Upper lobe of left lung (tissue), 4 donors: Measurements from ENCODE around the gene ACVRL1.

Experiments used
- CTCF ChIP-seq, 6 experiments: fragments of 450-650 bp in 4 of 6; fragments of 200-600 bp in 2 of 6; sonication (generic) in 2 of 6; IDR thresholded peaks; one replicate each; pipeline ENCODE4 v1.5.1; 2016 to 2019; ENCODE audit warnings: antibody characterized with exemption in 6 of 6
- POLR2A ChIP-seq, 4 donors: fragments of 450-650 bp; IDR thresholded peaks; one replicate each; pipeline ENCODE4 v1.5.1; 2016 to 2017; ENCODE audit warnings: antibody characterized with exemption in 4 of 4, mild to moderate bottlenecking in 2 of 4

DNA sequence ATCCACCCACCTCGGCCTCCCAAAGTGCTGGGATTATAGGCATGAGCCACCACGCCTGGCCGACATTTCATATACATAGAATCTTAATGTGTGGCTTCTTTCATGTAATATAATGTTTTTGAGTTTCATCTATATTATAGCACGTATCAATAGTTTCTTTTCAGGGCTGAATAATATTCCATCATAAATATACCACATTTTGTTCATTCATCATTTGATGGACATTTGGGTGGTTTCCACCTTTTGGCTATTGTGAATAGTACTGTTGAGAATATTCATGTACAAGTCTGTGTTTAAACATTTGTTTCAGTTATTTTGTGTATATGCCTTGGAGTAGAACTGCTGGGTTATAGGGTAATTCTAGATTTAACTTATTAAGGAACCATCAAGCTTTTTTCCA lies 56.2 kb downstream of the ACVRL1 start:
- TF ChIP-seq POLR2A (IDR thresholded peaks at IDR 0.05) (no peak), CTCF (IDR thresholded peaks at IDR 0.05) (no peak)
